ENCODE measurements around the gene CCDC89. TPM values are rescaled to one million over a fixed set of nuclear protein-coding genes. Genes with fewer than 3 reads are reported as not detected.

Gene CCDC89
- polyA plus RNA-seq, 2 of the 4 experiments (the other 2 are of a cell fraction) = 0.05 TPM; not detected in 1

DNA sequence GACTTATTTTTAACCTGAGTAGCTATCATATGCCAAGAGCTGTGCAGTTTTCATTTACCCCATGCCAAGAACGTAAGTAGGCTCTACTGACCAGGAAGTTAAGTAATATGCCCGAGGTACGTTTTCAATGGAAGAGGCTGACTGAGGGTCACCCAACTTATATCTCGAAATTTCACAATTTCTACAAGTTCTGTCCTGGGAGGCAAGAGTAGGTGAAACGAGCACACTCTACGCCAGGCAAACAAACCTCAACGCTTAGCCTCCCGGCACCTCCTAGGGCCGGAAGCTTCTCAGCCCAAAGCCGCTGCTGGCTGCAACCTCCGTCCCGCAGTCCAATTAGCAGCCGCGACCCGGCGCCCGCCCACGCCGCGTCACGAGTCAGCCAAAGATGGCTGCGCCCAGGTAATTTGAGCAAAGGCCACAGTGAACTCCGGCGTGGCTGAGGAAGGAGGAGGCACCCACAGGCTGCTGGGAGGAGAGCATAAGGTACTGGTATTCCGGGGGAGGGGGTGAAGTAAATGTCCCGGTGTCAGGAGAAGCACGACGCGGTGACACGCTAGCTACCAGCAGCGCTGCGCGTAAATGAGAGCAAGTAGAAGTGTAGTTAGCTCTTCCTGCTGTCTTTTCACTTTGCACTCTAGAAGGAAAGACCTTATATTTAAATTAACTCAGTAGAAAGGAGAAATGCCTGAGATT, 38.2 kb downstream of the CCDC89 start, which contains the start of gene TMEM126A:
Gene TMEM126A, plus strand, starts transcription at position 364 of the 696 bp plus-strand sequence. CDS start 2,289 bp downstream, outside the sequence.
- CTCF ChIA-PET = interaction anchor here (0.8 to 2.1 kb wide), 5 partner anchors 11 to 208 kb away, joined by 3 to 6 read pairs (median 3); partner anchors contain the start of gene CCDC83
- under 1% methylated on average over 31 of the region's 33 CpGs for WGBS (ENCODE audit: missing lambda C conversion rate)
- DNase-seq (ENCODE audit: low read depth in 1 of 2, low spot score in 1 of 2) (peak; percentile 77 to 89), ATAC-seq (peak; percentile 97 to 98), FAIRE-seq (peak; percentile 74)
- peak within 1 kb of the TSS; percentile 86 to 89 for H3K27ac ChIP-seq
- H3K4me1 ChIP-seq = peaks cover 18% of the 10 kb centered on the region; the same call in 2 of the 3 replicates
- POLR2A ChIA-PET = interaction anchor here (0.6 to 3.5 kb wide), 10 partner anchors 10 to 598 kb away, joined by 3 to 37 read pairs (median 4); partner anchors contain the start of genes CREBZF, DLG2 and TMEM126B
- H3K4me2 ChIP-seq = peak within 1 kb of the TSS; percentile 87
- TF ChIP-seq PHF8 (IDR thresholded peaks at IDR 0.05; ENCODE audit: borderline replicate concordance, low read depth) (peak; percentile 86), CEBPB (IDR thresholded peaks at IDR 0.05) (peak in 1 of 2 experiments; percentile 33; a peak in 1 of 4 replicates), JUN (IDR thresholded peaks at IDR 0.05) (peak; percentile 68 to 79; a peak in 4 of 5 replicates), KDM5A (IDR thresholded peaks at IDR 0.05) (peak; percentile 97), HDAC2 (IDR thresholded peaks at IDR 0.05) (peak; percentile 58; the same call in 1 of the 2 replicates), RFX5 (IDR thresholded peaks at IDR 0.05) (0 out of 2 replicates have a peak, but pooled peaks have one; percentile 23), POLR2A (IDR thresholded peaks at IDR 0.05; ENCODE audit: low read length) (peak; percentile 88), TFCP2L1 (CRISPR knock-in tag; IDR thresholded peaks at IDR 0.05) (no peak), ZSCAN20 (CRISPR knock-in tag; IDR thresholded peaks at IDR 0.05) (0 out of 2 replicates have a peak, but pooled peaks have one; percentile 31), CBX8 (IDR thresholded peaks at IDR 0.05) (no peak), HOXB5 (CRISPR knock-in tag; IDR thresholded peaks at IDR 0.05) (no peak)
- TF ChIP-seq, protein P1, sequence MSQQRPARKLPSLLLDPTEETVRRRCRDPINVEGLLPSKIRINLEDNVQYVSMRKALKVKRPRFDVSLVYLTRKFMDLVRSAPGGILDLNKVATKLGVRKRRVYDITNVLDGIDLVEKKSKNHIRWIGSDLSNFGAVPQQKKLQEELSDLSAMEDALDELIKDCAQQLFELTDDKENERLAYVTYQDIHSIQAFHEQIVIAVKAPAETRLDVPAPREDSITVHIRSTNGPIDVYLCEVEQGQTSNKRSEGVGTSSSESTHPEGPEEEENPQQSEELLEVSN (IDR thresholded peaks at IDR 0.05; ENCODE audit: borderline replicate concordance, low read depth) = peak; percentile 56; the same call in 1 of the 2 replicates
- TF ChIP-seq, protein P2, sequence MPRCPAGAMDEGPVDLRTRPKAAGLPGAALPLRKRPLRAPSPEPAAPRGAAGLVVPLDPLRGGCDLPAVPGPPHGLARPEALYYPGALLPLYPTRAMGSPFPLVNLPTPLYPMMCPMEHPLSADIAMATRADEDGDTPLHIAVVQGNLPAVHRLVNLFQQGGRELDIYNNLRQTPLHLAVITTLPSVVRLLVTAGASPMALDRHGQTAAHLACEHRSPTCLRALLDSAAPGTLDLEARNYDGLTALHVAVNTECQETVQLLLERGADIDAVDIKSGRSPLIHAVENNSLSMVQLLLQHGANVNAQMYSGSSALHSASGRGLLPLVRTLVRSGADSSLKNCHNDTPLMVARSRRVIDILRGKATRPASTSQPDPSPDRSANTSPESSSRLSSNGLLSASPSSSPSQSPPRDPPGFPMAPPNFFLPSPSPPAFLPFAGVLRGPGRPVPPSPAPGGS (IDR thresholded peaks at IDR 0.05) = peak; percentile 66; the same call in 1 of the 3 replicates
- TF ChIP-seq, protein P3, sequence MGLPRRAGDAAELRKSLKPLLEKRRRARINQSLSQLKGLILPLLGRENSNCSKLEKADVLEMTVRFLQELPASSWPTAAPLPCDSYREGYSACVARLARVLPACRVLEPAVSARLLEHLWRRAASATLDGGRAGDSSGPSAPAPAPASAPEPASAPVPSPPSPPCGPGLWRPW (IDR thresholded peaks at IDR 0.05) = no peak
- TF ChIP-seq, protein P4, sequence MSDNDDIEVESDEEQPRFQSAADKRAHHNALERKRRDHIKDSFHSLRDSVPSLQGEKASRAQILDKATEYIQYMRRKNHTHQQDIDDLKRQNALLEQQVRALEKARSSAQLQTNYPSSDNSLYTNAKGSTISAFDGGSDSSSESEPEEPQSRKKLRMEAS (IDR thresholded peaks at IDR 0.05) = peak; percentile 82
- TF ChIP-seq, protein P5, sequence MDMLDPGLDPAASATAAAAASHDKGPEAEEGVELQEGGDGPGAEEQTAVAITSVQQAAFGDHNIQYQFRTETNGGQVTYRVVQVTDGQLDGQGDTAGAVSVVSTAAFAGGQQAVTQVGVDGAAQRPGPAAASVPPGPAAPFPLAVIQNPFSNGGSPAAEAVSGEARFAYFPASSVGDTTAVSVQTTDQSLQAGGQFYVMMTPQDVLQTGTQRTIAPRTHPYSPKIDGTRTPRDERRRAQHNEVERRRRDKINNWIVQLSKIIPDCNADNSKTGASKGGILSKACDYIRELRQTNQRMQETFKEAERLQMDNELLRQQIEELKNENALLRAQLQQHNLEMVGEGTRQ (IDR thresholded peaks at IDR 0.05) = peak; percentile 22; the same call in 1 of the 2 replicates
- H3K9me3 ChIP-seq = no peaks in the 10 kb centered on the region
- H3K4me3 ChIP-seq = peak within 1 kb of the TSS; percentile 75

DNA sequence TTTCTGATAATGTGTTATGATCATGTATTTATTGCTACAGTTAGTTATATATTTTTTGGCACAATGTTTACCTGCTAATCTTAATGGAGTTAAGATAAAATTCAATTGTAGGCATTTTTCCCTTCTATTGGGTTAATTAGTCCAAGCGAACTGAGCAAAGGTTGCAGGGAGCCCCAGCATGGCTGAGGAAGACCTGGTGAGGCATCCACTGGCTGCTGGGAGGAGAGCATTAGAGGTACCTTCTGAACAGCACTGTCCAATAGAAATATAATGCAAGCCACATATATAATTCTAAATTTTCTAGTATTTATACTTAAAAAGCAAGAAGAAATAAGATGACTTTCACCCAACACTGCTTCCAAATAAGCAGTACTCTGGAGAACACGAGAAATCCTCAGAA, 38.9 kb downstream of the CCDC89 start:
- peaks cover 18% of the 10 kb centered on the region; the same call in 2 of the 3 replicates for H3K4me1 ChIP-seq
- peak overlapping the region; percentile 75 for H3K4me3 ChIP-seq
- WGBS (ENCODE audit: missing lambda C conversion rate) = 5% methylated on average over 2 of the region's 2 CpGs
- H3K4me2 ChIP-seq = peak overlapping the region; percentile 87
- TF ChIP-seq HOXA7 (CRISPR knock-in tag; IDR thresholded peaks at IDR 0.05) (no peak), RARB (CRISPR knock-in tag; IDR thresholded peaks at IDR 0.05) (no peak), TFCP2L1 (CRISPR knock-in tag; IDR thresholded peaks at IDR 0.05) (no peak), MYC (IDR thresholded peaks at IDR 0.05; ENCODE audit: borderline replicate concordance, low read length) (no peak), HEYL (CRISPR knock-in tag; IDR thresholded peaks at IDR 0.05) (no peak), MAFK (IDR thresholded peaks at IDR 0.05; ENCODE audit: partially characterized antibody) (no peak), ZNF302 (CRISPR knock-in tag; IDR thresholded peaks at IDR 0.05) (no peak)
- TF ChIP-seq, protein P6, sequence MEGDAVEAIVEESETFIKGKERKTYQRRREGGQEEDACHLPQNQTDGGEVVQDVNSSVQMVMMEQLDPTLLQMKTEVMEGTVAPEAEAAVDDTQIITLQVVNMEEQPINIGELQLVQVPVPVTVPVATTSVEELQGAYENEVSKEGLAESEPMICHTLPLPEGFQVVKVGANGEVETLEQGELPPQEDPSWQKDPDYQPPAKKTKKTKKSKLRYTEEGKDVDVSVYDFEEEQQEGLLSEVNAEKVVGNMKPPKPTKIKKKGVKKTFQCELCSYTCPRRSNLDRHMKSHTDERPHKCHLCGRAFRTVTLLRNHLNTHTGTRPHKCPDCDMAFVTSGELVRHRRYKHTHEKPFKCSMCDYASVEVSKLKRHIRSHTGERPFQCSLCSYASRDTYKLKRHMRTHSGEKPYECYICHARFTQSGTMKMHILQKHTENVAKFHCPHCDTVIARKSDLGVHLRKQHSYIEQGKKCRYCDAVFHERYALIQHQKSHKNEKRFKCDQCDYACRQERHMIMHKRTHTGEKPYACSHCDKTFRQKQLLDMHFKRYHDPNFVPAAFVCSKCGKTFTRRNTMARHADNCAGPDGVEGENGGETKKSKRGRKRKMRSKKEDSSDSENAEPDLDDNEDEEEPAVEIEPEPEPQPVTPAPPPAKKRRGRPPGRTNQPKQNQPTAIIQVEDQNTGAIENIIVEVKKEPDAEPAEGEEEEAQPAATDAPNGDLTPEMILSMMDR (IDR thresholded peaks at IDR 0.05) = no peak
- TF ChIP-seq, protein P7, sequence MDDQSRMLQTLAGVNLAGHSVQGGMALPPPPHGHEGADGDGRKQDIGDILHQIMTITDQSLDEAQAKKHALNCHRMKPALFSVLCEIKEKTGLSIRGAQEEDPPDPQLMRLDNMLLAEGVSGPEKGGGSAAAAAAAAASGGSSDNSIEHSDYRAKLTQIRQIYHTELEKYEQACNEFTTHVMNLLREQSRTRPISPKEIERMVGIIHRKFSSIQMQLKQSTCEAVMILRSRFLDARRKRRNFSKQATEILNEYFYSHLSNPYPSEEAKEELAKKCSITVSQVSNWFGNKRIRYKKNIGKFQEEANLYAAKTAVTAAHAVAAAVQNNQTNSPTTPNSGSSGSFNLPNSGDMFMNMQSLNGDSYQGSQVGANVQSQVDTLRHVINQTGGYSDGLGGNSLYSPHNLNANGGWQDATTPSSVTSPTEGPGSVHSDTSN (IDR thresholded peaks at IDR 0.05) = no peak
- TF ChIP-seq, protein P4 (IDR thresholded peaks at IDR 0.05) = no peak
- DNase-seq (ENCODE audit: low read depth in 1 of 2, low spot score in 1 of 2) (no peak), FAIRE-seq (no peak), ATAC-seq (peak in 1 of 2 experiments; percentile 35; a peak in 3 of 6 replicates)
- ChIA-PET POLR2A (interaction anchor here (0.6 to 3.5 kb wide), 7 partner anchors 9 to 197 kb away, joined by 3 to 37 read pairs (median 20); partner anchors contain the start of genes CREBZF, DLG2 and TMEM126B), CTCF (interaction anchor here (0.6 to 2.1 kb wide), 7 partner anchors 10 to 208 kb away, joined by 3 to 6 read pairs (median 3); partner anchors contain the start of gene CCDC83)
- H3K27ac ChIP-seq = peak overlapping the region; percentile 86 to 89
- no peaks in the 10 kb centered on the region for H3K9me3 ChIP-seq
